Activated CD4-positive, CD25-positive, alpha-beta regulatory T cell treated with anti-CD3 and anti-CD28 coated beads, Interleukin-2, amount 50 U/mL, for 24 hours (primary cell): ENCODE measurements around the gene RPRD1B.

Source experiments
- ATAC-seq, 2 donors: fragments of 150-1000 bp; cut with Tn5 transposase; one replicate each; pipeline ENCODE4 v1.10.0; 2021; ENCODE audit warnings: mild to moderate bottlenecking in 1 of 2, moderate library complexity in 1 of 2

RPRD1B gene

GRCh38 chr20:38040276-38040675, 6.7 kb downstream of the RPRD1B start:
- ATAC-seq, result no peak

GRCh38 chr20:38043512-38044300, 10.2 kb downstream of the RPRD1B start:
- peak; percentile 97 to 99 for ATAC-seq

DNA sequence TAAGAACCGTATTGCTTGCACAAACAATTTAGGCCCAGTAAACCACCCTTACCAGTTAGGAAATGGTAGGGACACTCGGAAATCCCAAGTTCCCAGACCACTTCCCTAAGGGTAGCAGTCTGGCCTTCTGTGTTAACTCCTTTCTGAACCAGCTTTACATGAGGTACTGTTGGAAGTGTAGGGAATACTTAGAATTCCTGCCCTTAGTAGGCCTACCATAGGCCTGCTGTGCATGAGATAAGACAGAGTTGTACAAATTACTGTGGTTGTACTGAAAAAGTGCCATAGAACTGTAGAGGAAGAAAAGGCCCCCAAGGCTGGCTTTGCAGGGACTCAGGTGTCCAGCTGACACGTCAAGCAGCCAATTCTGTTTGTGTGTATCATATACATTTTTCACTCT, 11.1 kb downstream of the RPRD1B start:
- ATAC-seq, result no peak

DNA sequence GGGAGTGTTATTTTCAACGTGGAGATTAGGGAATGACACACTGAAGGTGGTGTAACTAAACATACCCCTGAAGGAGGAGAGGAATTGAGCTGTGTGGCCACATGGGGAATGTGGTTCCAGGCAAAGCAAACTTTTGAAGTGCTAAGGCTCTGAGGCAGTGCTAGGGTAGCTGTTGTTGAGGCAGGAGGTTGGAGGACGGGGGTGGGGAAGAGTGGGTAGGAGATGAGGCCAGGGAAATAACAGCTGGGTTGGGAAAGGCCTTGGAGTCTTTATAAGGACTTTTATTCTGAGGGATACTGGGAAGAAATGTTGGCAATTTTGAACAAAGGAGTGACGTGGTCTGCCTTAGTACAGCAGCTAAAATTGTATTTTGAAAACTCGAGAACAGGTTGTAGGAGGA, 13.0 kb downstream of the RPRD1B start:
- ATAC-seq, result no peak

- ATAC-seq, result no peak
Measured at GRCh38 chr20:38049800-38050199, 16.3 kb downstream of the RPRD1B start.

GRCh38 chr20:38050686-38051085, 17.1 kb downstream of the RPRD1B start:
- peak; percentile 87 to 92 for ATAC-seq

DNA sequence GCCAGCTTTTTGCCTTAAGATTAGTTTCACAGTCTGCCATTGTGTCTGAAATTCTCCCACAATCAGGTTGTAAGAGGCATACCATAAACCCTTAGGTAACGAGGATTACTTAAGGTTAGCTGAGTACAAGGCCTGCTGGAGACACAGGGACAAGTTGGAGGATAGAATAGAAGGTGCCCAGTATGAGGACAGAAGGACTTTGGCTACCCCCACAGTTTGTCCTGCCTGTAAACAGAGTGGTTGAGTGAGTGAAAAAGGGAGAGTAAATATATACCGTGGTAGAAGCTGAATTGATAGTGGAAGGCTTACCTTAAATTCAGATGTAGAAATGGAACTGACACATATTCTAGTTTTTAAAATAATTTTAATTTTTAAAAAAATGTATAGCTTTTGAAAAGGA, 19.3 kb downstream of the RPRD1B start:
- no peak for ATAC-seq

DNA sequence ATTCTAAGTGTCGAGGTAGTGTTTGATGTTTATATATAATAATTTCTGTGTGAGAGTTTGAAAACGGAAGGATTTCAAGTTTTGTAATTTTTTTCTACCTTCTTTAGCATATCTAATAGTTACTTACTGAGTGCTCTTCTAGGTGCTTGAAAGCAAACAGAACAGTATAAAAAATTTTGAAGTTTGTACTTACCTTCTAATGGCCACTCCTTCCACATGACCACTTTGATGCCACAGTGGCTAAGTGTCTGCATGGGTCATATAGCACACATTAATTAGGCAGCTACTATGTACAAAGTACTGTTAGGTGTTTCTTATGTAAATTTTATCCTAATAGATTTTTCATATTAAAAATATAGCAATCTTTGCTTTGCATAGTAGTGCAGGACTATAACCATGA, 21.1 kb downstream of the RPRD1B start:
- ATAC-seq, result no peak

DNA sequence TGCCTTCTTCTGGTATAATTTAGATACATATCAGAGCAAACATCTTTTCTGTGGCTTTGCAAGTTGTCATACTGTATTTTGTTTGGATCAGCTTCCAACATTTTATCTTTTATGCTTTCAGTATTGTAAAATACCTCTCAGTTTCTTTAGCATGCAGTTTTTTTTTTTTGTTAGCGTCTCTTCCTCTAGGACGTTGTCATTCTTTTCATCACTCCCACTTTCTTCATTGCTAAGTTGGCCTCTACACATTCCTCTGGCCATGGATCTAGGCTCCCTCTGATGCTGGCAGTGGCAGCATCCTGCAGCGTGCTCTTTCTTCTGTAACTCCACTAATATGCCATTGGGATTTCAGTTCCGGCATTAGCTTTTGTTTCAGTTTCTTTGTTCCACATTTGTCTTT, 21.7 kb downstream of the RPRD1B start:
- ATAC-seq, result no peak

DNA sequence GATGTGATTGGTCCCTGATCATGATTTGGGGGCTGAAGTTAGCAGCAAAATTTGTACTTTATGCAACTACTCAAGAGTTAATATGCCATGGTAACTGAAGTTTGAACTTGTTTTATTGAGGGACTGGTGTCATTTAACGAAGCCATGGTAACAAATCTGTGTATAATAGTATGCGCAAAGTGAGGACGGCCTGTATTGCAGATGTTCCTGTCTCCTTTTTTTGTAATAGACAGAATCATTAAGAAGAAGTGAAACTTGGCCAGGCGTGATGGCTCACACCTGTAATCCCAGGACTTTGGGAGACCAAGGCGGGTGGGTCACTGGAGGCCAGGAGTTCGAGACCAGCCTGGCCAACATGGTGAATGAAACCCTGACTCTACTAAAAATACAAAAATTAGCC, 22.3 kb downstream of the RPRD1B start:
- ATAC-seq, result no peak

DNA sequence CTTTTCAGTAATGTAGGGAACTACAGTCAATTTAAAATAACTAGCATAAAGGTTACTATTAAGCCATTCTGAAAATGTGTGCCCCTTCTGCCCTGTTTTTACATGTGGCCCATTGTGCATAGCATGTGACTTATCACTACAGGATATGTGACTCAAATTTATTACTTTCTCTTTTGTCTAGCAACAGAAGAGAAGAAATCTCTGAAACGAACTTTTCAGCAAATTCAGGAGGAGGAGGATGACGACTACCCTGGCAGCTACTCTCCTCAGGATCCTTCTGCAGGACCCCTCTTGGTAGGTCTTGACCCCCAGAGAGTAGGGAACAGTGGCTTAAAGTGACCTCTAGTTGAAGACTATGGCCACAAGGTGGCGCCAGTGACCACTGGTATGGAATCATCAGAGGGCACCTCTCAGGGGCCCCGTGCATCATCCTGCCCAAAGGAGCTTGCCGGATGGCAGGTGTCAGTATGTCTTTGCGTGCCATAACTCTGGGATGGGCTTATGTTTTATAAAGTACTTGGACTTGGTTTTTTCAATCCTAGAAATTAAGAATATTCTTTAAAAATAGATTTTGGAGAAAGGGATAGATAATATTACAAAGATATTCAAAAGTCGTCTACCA, 23.9 kb downstream of the RPRD1B start:
- ATAC-seq, result peak; percentile 93

DNA sequence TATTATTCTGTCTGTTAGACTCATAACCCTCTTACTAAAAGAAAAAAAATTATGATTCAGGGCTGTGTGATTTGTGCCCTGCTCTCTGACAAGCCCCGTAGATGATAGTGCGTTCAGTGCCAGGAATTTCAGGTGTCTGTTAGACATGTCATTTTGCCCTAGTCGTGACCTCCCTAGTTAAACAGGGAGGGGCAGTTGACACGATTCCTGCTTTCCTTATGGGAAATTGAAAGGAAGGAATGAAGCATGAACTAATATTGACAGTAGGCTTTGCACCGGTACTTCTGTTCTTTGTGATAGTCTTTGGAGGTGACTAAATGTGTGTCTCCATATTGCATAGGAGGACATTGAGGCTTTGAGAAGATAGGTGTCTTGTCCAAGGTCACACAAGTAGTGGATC, 26.3 kb downstream of the RPRD1B start:
- ATAC-seq, result no peak

GRCh38 chr20:38060536-38060935, 27.0 kb downstream of the RPRD1B start:
- ATAC-seq, result no peak

GRCh38 chr20:38061109-38061508, 27.6 kb downstream of the RPRD1B start:
- no peak for ATAC-seq

- no peak for ATAC-seq
Measured at GRCh38 chr20:38062890-38063289, 29.3 kb downstream of the RPRD1B start.

DNA sequence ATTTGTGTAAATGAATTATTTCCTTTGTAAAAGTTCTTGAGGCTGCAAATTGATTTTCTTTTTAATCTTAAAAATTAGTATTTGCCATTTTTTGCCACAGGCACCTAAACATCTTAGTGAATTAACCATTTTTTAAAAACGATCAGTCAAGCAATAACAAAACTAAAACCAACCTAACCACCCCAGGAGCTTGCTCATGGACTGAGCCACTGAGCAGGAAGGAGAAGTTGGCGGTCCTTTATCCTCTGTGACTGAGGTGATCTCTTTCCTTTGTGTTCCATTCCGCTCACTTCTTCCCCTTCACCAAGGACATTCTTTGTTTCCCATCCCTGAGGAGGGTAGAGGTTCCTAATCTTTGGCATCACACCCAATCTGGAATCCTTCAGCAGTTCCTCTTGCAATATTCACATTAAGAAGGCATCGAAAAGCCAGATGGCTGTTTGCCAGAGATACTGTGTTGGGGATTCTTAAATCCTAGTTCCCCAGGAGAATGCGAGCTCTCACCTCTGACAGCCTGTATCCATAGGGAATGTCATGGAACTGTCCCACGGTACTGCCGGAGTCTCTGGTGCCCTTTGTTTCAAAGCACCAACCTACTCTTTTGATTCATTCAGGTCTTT, 30.5 kb downstream of the RPRD1B start:
- no peak for ATAC-seq

GRCh38 chr20:38065764-38066375, 32.3 kb downstream of the RPRD1B start:
- no peak for ATAC-seq

- no peak for ATAC-seq
Measured at GRCh38 chr20:38066969-38067716, 33.6 kb downstream of the RPRD1B start.

GRCh38 chr20:38067717-38068365, 34.3 kb downstream of the RPRD1B start:
- ATAC-seq, result no peak

DNA sequence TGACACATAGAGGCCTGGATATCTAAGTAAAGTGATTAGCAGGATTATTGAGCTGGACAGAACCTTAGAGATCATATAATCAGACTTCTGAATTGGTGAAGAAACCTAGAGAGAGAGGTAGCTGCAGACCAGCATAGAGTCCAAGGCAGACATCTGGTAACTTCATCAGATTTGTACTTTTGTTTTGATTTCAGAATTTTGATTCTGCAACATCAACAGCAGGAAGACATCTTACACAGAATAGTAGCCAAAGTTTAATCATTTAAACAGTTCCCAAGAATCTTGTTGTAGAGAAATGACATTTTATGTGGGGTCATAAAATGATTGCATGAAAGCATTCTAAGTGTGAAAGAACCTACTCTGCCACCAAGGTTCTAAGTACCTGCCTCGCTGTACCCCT, 39.4 kb downstream of the RPRD1B start:
- no peak for ATAC-seq

DNA sequence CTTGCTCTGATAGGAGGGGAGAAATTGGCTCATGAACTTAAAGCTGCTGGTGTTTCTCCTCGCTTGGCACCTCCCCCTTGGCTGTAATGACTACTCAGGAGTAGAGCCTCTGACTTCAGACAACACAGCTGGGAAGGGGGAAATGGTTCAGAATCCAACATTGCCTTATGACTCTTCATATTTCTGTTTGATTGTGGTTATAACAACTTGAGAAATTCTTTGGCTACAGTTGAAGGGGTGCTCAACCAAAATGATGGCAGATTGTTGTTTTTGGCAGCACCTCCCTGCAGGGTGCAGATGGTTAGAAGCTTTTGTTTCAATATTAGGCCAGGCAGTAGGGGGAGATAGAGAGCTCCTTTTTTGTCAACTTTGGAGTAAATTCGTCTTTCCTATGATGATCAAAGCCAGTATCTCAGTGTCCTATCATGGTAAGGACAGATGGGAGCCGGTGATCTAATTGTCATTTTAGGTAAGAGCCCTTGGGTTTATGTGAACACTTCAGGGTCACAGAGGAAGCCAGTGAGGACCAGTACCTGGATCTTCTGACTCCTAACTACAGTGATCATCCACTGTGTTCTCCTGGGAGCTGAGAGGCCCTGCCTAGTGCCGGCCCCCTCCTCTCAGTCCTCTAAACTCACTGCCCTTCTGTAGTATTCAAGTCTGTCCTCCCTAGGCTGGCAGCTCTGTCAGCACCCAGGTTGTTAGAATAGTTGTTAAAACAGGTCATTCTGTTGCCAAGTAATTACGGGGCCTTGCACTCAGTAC, 39.9 kb downstream of the RPRD1B start:
- ATAC-seq, result peak; percentile 41 to 43
